GM21737 (cell line): ENCODE results near the gene DNAAF3.

Experiments used
- ATAC-seq: cut with Tn5 transposase; IDR thresholded peaks from one replicate; pipeline ENCODE4 v1.9.1; 2021; ENCODE audit warnings: mild to moderate bottlenecking, moderate library complexity; ENCODE audit not compliant: unreplicated experiment

Gene DNAAF3

DNA sequence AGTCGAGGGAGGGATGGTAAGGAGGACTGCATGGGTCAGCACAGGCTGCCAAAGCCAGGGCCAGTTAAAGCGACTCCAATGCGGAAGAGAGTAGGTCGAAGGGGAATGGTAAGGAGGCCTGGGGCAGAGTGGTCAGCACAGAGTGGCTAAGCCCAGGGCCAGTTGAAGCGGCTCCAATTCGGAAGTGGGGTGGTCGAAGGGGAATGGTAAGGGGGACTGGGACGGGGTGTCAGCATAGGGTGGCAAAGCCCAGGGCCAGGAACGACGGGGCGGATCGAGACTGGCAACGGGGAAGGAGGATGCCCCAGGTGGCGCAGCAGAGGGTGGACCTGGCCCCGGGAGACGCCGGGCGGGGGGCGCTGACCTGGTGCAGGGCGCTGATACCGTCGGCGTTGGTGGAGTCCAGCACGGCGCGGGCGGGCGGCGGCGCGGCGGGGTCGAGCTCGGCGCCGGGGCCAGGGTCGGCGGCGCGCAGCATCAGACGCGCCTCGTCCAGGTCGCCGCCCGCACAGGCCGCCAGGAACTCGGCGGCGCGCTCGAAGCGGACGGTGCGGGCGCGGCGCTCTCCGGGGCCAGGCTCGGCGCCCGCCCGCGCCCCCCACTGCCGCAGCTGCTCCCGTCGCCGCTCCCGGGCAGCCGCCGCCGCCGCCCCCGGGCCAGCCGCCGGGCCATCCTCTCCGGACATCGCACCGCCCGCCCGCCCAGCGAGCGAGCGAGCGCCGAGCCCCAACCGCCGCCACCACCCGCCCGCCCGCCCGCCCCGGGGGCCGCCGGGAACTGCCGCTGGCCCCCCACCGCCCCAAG lies 49.4 kb downstream of the DNAAF3 start, which contains the start of gene PPP1R12C:
Gene PPP1R12C (minus strand): TSS at position 779 of the 804 bp plus-strand sequence. CDS start 94 bp downstream, at position 685.
- peak; percentile 3 for ATAC-seq

- no peak for ATAC-seq
These were observed 50.1 kb downstream of the DNAAF3 start for GRCh38 chr19:55116232-55116858.

- ATAC-seq, result no peak
These were observed 50.9 kb downstream of the DNAAF3 start for GRCh38 chr19:55115446-55116065.

DNA sequence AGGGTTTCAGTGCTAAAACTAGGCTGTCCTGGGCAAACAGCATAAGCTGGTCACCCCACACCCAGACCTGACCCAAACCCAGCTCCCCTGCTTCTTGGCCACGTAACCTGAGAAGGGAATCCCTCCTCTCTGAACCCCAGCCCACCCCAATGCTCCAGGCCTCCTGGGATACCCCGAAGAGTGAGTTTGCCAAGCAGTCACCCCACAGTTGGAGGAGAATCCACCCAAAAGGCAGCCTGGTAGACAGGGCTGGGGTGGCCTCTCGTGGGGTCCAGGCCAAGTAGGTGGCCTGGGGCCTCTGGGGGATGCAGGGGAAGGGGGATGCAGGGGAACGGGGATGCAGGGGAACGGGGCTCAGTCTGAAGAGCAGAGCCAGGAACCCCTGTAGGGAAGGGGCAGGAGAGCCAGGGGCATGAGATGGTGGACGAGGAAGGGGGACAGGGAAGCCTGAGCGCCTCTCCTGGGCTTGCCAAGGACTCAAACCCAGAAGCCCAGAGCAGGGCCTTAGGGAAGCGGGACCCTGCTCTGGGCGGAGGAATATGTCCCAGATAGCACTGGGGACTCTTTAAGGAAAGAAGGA lies 51.8 kb downstream of the DNAAF3 start:
- ATAC-seq, result no peak

DNA sequence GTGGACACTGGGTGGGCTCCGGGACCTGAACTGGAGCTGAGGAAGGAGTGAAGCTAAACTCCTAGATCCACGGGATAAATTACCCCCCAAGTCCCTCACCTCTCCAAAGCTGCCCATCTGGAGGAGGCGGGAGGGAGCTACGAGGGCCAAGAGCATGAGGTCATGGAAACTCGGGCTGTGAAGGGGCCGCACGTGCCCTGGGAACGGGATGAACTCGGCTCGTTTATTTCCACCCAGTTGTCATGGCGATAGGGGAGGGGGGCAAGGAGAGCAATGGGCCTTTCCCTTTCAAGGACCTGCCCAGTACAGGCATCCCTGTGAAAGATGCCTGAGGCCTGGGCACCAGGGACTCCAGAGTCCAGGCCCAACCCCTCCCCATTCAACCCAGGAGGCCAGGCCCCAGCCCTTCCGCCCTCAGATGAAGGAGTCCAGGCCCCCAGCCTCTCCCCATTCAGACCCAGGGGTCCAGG lies 52.8 kb downstream of the DNAAF3 start:
- ATAC-seq, result no peak

DNA sequence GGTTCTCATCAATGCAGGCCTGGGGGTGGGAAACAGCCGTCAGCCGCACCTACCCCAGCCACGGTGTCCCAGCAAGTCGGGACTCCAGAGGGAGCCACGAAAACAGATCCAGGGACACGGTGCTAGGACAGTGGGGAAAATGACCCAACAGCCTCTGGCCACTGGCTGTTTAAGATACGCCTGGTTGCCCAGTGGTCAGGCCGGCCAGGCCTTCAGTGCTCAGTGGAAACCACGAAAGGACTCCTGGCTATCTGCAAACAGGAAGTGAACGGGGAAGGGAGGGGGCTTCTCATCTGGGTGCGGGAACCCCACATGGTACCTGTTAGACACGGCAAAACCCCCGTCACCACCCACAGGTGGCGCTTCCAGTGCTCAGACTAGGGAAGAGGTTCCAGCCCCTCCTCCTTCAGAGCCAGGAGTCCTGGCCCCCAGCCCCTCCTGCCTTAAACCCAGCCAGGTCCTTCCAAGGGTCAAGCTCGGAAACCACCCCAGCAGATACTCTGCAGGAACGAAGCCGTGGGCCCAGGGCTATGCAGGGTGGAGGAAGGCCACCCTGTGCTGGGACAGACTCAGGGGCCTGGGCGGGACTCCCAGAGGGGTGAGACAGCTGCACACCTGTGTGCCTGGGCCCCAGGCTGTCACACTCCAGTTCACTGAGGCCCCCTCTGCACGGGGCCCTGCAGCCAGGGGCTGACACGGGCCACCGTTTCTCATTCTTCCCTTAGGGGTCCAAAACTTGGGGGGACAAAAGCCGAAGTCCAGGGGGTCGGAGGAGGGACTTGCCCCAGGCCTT lies 53.4 kb downstream of the DNAAF3 start:
- no peak for ATAC-seq

- ATAC-seq, result no peak
These were observed 54.1 kb downstream of the DNAAF3 start for GRCh38 chr19:55112246-55112776.

GRCh38 chr19:55111238-55111831 lies 55.1 kb downstream of the DNAAF3 start:
- no peak for ATAC-seq

DNA sequence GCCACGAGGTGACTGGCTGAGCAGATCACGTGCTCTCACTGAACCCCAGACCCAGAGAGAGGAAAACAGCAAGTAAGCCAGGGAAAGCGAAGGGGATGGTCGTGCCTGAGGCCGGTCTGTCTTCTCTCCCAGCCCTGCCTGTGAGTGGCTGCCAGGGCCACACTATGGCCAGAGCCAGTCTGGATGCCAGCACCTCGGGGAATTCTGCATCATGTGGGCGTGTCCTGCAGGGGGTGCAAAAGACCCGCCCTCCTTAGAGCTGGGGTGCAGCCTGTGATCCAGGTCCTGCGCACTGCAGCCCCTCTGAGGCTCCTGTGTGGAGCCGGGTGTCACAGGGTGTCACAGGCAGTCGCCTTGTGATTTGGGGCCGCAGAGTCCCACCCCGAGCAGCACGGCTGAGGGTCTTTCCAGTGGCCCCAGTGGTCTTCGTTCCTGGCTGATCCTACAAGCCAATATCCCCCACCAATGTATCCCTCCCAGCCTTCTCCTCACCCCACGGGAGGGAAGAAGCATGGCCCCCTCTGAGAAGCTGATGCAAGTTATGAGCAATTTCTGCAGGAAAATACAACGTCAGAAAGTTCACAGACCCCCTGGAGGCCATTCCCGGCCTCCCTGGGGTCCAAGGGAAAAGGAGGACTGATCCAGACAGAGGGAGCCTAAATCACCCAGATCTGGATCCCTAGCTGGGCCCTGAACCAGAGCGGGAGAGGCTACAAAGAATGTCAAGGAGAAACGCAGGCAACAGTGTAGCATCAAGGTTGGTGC lies 56.7 kb downstream of the DNAAF3 start:
- no peak for ATAC-seq
